Measurements from ENCODE around the gene LAMA2.

GRCh38 chr6:129217701-129218100, 334.8 kb downstream of the LAMA2 start:
- TF ChIP-seq CTCF (IDR thresholded peaks at IDR 0.05): no peak
- no peak for TF ChIP-seq POLR2A (IDR thresholded peaks at IDR 0.05)

Measured in uterus (tissue), 2 donors.